ENCODE results near the gene ENOPH1. TPM values are rescaled to one million over a fixed set of nuclear protein-coding genes. Genes with fewer than 3 reads are reported as not detected.

Gene ENOPH1
- total and polyA plus RNA-seq, 2 of the 13 experiments (the other 11 are each of a cell fraction or from before 2014, with no cell fraction given): 15.5 to 64.3 TPM

- TF ChIP-seq ZNF451 (CRISPR knock-in tag; IDR thresholded peaks at IDR 0.05) (no peak), CC2D1A (CRISPR knock-in tag; IDR thresholded peaks at IDR 0.05) (no peak), ZNF546 (CRISPR knock-in tag; conservative IDR thresholded peaks at IDR 0.05) (no peak), ZNF775 (CRISPR knock-in tag; IDR thresholded peaks at IDR 0.05; ENCODE audit: borderline replicate concordance) (no peak)
These were observed 4.9 kb upstream of the ENOPH1 start (continued) for GRCh38 chr4:82425478-82425877.

- CTCF ChIA-PET (ENCODE audit: low intra/inter-chr PET ratio, low total read pairs): no interaction called here
- intact Hi-C loops (cut with micrococcal nuclease; ENCODE audit: unreplicated experiment): no loop called here
- peaks cover 54% of the 10 kb centered on the region for H4K20me1 ChIP-seq (ENCODE audit: insufficient read depth, low read length)
- peak overlapping the region; percentile 99 for H3K9ac ChIP-seq (ENCODE audit: insufficient read depth, low read depth, low read length)
- POLR2A ChIA-PET: interaction anchor here (0.8 to 3.4 kb wide), 15 partner anchors 9 to 606 kb away, joined by 3 to 52 read pairs (median 5); partner anchors contain the start of genes COPS4 and HNRNPD
- ATAC-seq (no peak), FAIRE-seq (no peak), DNase-seq (ENCODE audit: low spot score) (no peak)
- WGBS (ENCODE audit: low lambda C conversion rate): 0% methylated on average over 9 of the region's 14 CpGs
- H2AFZ ChIP-seq (ENCODE audit: low read length): no peak overlapping the region
- no peaks in the 10 kb centered on the region for H3K9me3 ChIP-seq (ENCODE audit: low read length)
- H3K4me2 ChIP-seq (ENCODE audit: low read depth, low read length): peak overlapping the region; percentile 90
- no TSS peak for BruUV-seq (replicated peaks)
- peaks cover 5 to 35% of the 10 kb centered on the region in 2 experiments; a peak in 4 of 5 replicates for H3K36me3 ChIP-seq (replicated peaks in 1 of 2; ENCODE audit: control insufficient read depth in 1 of 2, insufficient read depth in 2 of 2, low read length in 2 of 2)
- H3K4me3 ChIP-seq (replicated peaks in 1 of 3; ENCODE audit: insufficient read depth in 1 of 3, low read depth in 2 of 3, low read length in 3 of 3): peak overlapping the region; percentile 79 to 99 (median 97)
- in situ Hi-C loops (cut with HindIII; ENCODE audit: extremely low pct_ligation_motif_present, low pct_unique_long_range_greater_than_20kb): no loop called here
- peak overlapping the region; percentile 100 for H3K27ac ChIP-seq (ENCODE audit: extremely low read length, insufficient read depth, low read length)
- H3K27me3 ChIP-seq (ENCODE audit: control insufficient read depth in 1 of 2, insufficient read depth in 2 of 2, low read length in 2 of 2): no peaks in the 10 kb centered on the region; a peak in 1 of 5 replicates
- H3K79me2 ChIP-seq (ENCODE audit: insufficient read depth, low read length): peaks cover 71% of the 10 kb centered on the region
- H3K4me1 ChIP-seq (ENCODE audit: insufficient read depth, low read length): peaks cover 45% of the 10 kb centered on the region
- TF ChIP-seq RFX3 (CRISPR knock-in tag; IDR thresholded peaks at IDR 0.05): no peak
- TF ChIP-seq CENPBD1 (CRISPR knock-in tag; IDR thresholded peaks at IDR 0.05; ENCODE audit: borderline replicate concordance, low read depth): no peak
- no peak for TF ChIP-seq ZNF713 (CRISPR knock-in tag; IDR thresholded peaks at IDR 0.05)
- TF ChIP-seq KDM5A (IDR thresholded peaks at IDR 0.05; ENCODE audit: borderline replicate concordance, low read length): peak; percentile 64
- TF ChIP-seq GABPA (IDR thresholded peaks at IDR 0.05; ENCODE audit: low read depth, low read length): no peak
- 0 out of 2 replicates have a peak, but pooled peaks have one; percentile 21 for TF ChIP-seq GABPA (CRISPR knock-in tag; IDR thresholded peaks at IDR 0.05; ENCODE audit: low read depth)
- no peak for TF ChIP-seq YY1 (IDR thresholded peaks at IDR 0.05; ENCODE audit: insufficient read depth, insufficient replicate concordance, low read depth, low read length)
- TF ChIP-seq ATF3 (CRISPR knock-in tag; IDR thresholded peaks at IDR 0.05): no peak
- TF ChIP-seq ZSCAN12 (CRISPR knock-in tag; IDR thresholded peaks at IDR 0.05): no peak
- no peak for TF ChIP-seq ZBTB2 (CRISPR knock-in tag; IDR thresholded peaks at IDR 0.05; ENCODE audit: low read depth)
- TF ChIP-seq SOX13 (IDR thresholded peaks at IDR 0.05): no peak
- TF ChIP-seq SOX13 (CRISPR knock-in tag; conservative IDR thresholded peaks at IDR 0.05 in 1 of 2, IDR thresholded peaks at IDR 0.05 in 1 of 2): no peak
- TF ChIP-seq ZC3H13 (CRISPR knock-in tag; IDR thresholded peaks at IDR 0.05): no peak
- TF ChIP-seq FOXM1 (CRISPR knock-in tag; IDR thresholded peaks at IDR 0.05): no peak
- no peak for TF ChIP-seq ONECUT2 (CRISPR knock-in tag; IDR thresholded peaks at IDR 0.05)
- TF ChIP-seq FOXK2 (IDR thresholded peaks at IDR 0.05): no peak
- no peak for TF ChIP-seq ATAD3A (CRISPR knock-in tag; IDR thresholded peaks at IDR 0.05)
- TF ChIP-seq JARID2 (CRISPR knock-in tag; IDR thresholded peaks at IDR 0.05; ENCODE audit: insufficient replicate concordance): no peak
- TF ChIP-seq THRA (CRISPR knock-in tag; IDR thresholded peaks at IDR 0.05; ENCODE audit: borderline replicate concordance): no peak
These were observed 1.8 kb upstream of the ENOPH1 start for GRCh38 chr4:82428526-82428968.
